ENCODE measurements around the gene PIGT. TPM values are rescaled to one million over a fixed set of nuclear protein-coding genes. Genes with fewer than 3 reads are reported as not detected.

The PIGT gene
- total RNA-seq, 2 donors from 2014 or later, result 104 to 129 TPM

DNA sequence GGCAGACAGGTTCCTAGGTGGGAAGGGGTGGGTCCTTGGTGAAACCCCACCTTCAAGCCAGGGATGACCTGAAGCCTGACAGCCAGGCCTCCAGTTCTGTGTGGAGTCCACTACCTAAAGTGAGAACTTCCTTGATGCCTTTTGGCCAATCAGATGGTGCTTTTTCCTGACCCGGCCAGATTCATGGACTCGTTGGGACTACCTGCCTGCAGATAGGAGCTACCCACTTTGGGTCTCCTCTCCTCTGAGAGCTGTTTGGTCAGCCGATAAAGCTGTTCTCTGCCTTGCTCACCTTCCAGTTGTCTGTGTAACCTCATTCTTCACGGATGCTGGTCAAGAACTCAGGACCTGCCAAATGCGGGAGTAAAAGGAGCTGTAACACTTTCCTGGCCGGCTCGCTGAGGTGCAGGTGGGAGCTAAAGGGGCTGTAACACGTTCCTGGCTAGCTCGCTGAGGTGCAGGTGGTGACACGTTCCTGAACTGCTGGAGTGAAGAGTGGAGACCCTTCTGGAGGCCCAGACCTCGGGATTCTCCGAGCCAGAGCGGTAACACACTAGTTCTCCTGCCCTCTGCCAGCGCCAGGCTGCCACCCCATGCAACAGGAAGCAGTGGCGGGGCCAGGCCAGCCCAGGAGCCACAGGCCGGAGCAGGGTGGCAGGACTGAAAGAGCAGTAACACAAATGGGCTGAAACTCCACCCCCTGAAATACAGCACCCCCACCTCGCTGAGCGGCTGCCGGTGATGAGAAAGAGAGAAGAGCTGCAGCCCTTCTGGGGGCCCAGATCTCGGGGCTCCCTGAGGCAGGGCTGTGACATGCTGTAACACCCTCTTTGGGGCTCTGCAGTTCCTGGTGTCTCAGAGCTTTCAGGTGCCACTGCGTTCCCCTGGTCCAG is 21.5 kb upstream of the PIGT start:
- DNase-seq (no peak), ATAC-seq (no peak)
- intact Hi-C loops (cut with DNase I), result no loop called here

DNA sequence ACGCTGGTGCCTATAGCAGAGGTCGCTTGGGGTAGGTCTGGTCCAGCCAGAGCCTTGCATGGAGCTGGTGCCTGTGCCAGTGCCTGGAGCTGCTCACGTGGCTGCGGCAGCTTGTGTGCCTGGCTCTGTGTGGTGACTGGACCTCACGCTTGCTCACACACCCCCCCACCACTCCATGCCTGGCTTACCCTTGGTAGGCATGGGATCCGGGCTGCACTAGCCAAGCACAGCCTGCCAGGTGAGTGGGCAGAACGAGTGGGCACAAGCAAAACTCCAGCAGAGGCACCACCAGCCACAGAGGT is 20.9 kb upstream of the PIGT start:
- intact Hi-C loops (cut with DNase I), result no loop called here
- no peak for ATAC-seq
- DNase-seq, result no peak

DNA sequence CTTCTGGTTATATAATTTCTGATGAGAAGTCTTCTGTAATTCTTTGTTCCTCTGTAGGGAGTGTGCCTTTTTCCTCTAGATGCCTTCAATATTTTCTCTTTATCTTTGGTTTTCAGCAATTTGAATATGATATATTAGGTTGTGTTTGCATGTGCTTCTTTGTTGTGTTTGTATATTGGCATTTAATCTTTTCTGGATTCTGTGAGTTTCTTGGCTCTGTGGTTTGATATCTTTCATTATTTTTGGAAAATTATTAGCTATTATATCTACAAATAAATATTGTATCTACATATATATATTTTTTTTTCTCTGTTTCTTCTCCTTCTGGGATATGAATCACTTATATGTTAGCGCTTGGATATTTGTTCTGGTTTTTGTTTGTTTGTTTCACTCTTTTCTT is 16.9 kb upstream of the PIGT start:
- ATAC-seq, result no peak

DNA sequence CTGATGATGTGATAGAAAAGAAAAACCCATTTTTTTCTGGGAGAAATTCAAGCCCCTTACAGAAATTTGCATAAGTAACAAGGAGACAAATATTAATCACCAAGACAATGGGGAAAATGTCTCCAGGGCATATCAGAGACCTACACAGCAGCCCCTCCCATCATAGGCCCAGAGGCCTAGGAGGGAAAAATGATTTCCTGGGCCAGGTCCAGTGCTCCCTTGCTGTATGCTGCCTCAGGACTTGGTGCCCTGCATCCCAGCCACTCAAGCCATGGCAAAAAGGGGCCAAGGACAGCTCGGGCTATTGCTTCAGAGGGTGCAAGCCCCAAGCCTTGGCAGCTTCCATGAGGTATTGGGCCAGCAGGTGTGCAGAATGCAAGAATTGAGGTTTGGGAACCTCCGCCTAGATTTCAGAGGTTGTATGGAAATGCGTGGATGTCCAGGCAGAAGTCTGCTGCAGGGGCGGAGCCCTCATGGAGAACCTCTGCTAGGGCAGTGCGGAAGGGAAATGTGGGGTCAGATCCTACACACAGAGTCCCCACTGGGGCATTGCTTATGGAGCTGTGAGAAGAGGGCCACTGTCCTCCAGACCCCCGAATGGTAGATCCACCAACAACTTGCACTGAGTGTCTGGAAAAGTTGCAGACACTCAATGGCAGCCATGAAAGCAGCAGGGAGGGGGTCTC is 15.5 kb upstream of the PIGT start:
- ATAC-seq, result no peak
- intact Hi-C loops (cut with DNase I), result no loop called here
- DNase-seq, result no peak

More for the DNA sequence above, 16.9 kb upstream of the PIGT start:
- intact Hi-C loops (cut with DNase I), result no loop called here
- no peak for DNase-seq

DNA sequence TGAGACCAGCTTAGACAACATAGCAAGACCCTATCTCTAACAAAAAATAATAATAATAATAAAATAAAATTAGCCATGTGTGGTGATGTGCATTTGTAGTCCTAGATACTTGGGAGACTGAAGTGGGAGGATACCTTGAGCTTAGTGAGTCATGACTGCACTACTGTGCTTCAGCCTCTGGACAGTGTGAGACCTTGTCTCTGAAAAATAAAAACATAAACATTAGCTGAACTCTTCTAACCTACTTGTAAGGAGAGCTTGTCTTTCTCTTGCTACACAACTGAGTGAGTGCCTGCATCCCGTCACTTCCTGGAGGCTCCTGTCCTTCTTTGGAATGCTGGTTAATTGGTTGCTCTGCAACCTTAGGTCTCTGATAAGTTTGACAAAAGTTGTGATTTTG is 13.0 kb upstream of the PIGT start:
- ATAC-seq (no peak), DNase-seq (no peak)
- intact Hi-C loops (cut with DNase I), result no loop called here

DNA sequence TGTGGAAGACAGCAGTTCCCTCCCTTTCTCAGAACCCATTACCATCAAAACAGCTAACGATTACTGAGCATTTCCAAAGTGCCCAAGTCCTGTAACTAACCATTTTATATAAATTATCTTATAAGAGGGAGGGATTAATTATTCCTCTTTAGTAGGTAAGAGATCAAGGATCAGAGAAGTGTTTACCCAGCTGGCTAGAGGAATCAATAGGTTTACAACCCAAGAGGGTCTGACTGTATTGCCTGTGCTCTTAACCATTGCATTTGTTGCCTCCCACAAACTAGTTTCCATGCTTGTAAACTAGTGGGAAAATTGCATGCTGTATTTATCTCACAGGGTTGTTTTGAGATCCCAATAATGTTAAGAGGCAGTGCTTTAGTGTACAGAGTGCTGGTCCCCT is 11.5 kb upstream of the PIGT start:
- no peak for DNase-seq
- no peak for ATAC-seq
- intact Hi-C loops (cut with DNase I), result no loop called here

DNA sequence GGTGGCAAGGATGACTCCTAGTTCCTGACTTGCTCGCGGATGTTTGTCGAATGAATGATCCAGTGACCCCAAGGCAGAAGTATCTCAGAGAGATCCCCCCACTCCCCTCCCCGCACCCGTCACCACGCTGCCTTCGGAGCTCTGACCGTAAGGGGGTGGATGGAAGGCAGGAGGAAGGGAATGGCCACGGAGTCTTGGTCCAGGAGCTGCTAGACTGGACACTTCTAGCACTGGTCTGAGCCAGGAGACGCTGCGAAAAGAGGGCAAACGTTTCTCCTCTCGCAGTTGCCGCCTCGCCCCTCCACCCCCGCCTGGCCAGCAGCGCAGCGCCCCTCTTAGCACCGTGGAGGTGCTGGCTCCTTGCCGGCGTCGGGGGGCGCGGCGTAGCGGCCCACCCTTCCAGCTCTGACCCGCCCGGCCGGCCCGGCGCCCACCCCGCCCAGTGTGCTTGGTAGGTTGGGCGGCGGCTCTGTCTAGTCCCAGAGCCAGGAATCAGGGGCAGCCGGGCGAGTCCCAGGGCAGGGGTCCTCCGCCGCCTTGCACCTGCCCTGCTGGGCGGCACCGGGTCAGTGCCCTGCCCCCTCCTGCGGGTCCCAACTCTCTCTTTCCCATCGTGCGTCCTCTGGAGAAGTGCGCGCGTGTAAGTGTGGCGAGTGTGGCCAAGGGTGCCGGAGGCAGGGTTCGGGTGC is 10.2 kb upstream of the PIGT start:
- peak; percentile 18 to 62 for ATAC-seq
- DNase-seq, result peak; percentile 71
- intact Hi-C loops (cut with DNase I), result loop anchor here in 1 of 2 donors (2.0 kb wide), 1 partner anchor 47 kb away; no protein-coding TSS in a partner anchor

DNA sequence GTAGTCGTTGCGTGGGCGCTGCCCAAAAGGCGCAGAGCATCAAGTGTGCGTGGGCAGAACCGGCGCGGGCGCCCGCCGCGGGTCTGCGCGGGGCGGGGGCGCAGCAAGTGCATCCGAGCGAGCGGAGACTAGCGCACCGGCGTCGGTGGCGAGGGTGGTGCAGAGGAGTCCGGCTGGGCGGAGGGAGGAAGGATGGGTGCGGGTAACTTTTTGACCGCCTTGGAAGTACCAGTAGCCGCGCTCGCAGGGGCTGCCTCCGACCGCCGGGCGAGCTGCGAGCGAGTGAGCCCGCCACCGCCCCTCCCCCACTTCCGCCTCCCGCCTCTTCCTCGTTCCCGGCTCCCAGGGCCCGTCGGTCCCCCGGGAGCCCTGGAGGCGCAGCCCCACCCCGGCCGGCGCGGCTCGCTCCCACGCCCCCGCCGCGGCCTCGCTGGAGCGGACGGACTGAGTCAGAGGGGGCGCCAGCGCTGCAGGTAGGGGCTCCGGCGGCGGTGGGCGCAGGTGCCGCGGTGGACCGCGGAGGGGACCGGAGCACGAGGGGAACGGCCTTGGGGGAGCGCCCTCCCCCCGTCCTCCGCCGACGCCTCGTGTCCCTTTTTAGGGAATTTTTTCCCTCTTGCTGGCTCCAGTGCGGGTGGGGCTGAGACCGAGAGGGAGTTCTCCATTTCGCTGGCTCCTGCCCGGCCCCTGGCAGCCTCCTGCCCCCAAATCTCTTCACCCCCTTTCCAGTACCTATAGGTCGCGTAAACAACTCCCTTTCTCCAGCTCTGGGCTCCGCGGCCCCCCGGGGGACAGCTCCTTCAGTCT is 9.5 kb upstream of the PIGT start:
- ATAC-seq, result peak; percentile 74 to 83
- DNase-seq, result peak; percentile 85
- intact Hi-C loops (cut with DNase I), result loop anchor here in 1 of 2 donors (2.0 kb wide), 1 partner anchor 48 kb away; no protein-coding TSS in a partner anchor

DNA sequence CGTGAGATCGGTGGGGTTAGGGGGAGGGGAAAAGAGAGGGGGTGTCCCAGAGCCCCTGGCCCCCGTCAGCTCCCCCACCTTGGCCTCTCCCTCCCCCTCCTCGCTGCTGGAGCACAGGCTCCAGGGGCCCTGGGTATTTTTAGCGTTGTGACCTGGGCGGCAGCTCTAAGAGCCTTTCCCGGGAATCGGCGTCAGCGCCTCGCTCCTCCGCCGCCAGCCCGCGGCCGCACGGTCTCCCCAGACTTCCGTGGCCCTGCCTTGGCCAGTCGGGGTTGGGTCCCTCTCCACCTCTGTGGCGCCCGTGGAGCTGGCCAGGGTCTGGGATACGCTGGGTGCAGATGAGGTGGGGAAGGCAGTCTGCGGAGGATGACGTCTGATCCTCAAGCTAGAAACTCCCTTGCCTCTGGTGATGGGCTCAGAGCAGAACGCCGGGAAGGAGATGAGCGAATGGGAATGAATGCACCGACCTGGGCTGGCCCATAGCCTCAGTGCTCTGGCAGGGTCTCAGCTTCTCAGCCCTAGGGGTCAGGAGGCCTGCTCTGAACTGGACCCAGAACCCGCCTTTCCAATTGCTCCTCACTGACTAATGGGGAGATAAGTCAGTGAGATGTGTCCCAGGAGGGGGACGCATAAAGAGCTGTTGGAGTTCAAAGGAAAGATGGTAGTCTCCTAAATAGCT is 8.7 kb upstream of the PIGT start:
- intact Hi-C loops (cut with DNase I), result loop anchor here in 1 of 2 donors (2.0 kb wide), 1 partner anchor 48 kb away; no protein-coding TSS in a partner anchor
- DNase-seq (peak; percentile 72), ATAC-seq (peak; percentile 52 to 60)

DNA sequence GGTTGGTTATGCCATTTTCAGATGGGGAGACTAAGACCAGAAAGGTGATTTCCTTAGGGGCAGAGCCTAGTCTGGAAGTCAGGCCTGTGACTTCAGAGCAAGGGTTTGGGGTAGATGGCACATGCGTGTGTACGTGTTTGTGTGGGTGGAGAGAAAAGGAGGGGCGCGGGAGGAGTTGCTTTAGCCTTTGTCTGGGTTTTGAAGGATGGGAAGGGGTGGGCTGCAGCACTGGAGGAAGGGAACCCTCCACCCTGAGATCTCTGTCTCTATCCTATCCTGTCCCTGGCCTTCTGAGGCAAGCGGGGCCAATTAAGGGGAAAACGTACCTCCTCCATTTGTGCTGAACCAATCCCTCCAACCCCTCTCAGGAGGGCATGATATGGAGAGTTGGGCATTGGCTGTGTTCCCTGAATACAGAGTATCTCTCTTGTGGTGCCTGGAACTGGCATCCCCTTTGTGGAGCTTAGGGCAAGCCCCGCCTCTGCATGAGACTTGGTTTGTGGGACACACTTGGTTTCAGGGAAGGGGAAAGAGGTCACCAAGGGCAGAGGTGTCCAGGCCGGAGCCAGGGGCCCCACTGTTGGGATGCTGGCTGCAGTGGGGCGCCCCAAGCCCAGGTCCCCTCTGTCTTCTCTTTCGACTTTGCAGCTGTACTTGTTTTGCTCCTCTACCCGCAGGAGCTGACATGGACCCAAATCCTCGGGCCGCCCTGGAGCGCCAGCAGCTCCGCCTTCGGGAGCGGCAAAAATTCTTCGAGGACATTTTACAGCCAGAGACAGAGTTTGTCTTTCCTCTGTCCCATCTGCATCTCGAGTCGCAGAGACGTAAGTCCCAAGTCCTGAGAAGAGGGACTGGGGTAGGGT is 7.9 kb upstream of the PIGT start, which contains the start of gene DBNDD2:
TSS of gene DBNDD2 (plus strand) at position 507 of the 863 bp plus-strand sequence. CDS start at position 686, 179 bp downstream.
- DNase-seq (peak; percentile 54), ATAC-seq (peak; percentile 18 to 48)
- intact Hi-C loops (cut with DNase I), result loop anchor here in 1 of 2 donors (2.0 kb wide), 1 partner anchor 49 kb away; no protein-coding TSS in a partner anchor

DNA sequence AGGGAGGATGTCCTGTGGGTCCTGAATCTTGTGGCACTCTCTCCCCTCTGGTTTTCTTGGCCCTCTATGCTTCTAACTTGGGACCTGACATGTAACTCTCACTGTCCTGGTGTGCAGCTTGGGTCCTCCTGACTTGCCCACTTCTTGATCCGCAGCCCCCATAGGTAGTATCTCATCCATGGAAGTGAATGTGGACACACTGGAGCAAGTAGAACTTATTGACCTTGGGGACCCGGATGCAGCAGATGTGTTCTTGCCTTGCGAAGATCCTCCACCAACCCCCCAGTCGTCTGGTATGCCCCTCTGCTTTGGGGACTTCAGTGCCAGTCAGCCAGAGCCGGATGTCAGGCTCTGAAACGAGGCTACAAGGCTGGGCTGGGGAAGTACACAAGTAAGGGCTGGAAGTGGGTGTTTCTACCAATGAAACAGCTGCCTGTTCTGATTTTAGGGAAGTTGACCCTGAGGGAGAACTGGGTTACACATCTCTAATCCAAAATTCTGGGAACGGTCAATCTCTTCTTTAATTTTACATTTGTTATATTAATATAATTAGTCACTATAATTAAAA is 7.2 kb upstream of the PIGT start:
- DNase-seq (no peak), ATAC-seq (no peak)
- intact Hi-C loops (cut with DNase I), result no loop called here

DNA sequence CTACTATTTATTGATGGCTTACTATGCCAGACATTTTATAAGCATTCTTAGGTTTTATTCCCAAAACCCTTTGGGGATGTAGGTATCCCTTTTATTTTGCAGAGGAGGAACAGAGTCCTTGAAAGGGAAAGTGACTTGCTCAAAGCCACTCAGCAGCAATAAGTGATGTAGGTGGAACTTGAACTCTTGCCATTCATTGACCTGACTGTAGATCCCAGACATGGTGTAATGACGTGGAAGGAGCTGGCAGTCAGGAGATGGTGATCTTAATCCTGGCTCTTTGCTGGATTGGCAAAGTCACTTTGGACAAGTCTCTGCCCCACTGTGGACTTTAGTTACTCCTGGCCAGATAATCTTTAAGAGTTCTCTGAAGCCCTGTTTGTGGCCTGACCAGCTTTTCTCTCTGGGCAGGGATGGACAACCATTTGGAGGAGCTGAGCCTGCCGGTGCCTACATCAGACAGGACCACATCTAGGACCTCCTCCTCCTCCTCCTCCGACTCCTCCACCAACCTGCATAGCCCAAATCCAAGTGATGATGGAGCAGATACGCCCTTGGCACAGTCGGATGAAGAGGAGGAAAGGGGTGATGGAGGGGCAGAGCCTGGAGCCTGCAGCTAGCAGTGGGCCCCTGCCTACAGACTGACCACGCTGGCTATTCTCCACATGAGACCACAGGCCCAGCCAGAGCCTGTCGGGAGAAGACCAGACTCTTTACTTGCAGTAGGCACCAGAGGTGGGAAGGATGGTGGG is 6.2 kb upstream of the PIGT start:
- ATAC-seq (no peak), DNase-seq (no peak)
- intact Hi-C loops (cut with DNase I), result no loop called here

DNA sequence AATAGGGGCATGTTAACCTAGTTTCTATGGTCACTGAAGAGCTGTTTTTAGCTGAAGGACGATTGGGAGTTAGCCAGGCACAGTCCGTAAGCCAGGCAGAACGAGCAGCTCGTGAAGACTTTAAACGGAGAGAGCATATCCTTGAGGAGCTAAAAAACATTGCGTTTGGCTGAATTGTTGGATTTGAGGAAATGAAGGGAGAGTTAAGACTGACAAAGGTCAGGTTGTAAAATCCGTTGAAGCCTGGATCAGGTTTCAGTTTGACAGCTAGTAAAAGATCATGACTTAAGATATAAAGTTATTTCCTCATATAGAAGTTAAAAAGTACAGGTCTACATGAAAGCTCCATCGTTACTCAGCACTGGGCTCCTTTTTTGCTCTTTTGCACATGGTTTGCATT is 5.1 kb upstream of the PIGT start:
- ATAC-seq, result no peak
- intact Hi-C loops (cut with DNase I), result no loop called here
- no peak for DNase-seq

DNA sequence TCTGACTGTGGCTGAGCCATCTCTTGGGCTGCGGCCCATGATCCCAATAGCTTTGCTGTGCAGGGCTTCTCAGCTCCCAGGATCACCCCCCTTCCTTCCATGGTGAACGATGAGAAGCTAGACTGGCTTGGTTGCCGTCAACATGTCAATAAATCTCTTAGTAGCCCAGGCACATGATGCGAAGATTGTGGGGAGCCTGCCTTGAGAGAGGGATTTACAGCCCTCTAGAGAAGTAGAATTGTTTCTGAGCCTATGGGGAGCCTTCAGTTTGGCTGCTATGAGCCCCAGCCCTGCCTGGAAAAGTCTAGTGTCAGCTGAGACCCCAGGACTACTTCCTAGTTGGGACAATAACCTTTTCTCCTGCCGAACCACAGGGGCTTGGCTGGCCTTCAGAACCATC is 3.3 kb upstream of the PIGT start:
- ATAC-seq (no peak), DNase-seq (no peak)
- intact Hi-C loops (cut with DNase I), result no loop called here

DNA sequence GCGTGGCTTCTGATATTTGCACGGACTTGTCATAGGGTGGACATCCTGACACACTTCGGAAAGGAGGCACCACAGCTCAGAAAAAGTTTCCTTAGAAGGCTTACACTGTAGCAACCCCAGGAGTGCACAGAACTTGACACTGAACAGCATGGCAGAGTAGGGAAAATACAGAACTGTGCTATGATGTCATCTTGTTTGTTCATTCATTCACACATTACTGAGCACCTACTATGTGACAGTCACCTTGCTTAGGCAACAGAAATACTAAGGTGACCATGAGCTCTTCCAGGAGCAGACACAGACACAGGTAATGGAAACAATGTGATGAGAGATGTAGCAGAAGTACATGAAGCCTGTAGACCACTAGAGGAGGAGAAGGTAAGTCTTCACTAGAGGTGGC is 2.5 kb upstream of the PIGT start:
- ATAC-seq, result no peak
- no peak for DNase-seq
- intact Hi-C loops (cut with DNase I), result no loop called here

DNA sequence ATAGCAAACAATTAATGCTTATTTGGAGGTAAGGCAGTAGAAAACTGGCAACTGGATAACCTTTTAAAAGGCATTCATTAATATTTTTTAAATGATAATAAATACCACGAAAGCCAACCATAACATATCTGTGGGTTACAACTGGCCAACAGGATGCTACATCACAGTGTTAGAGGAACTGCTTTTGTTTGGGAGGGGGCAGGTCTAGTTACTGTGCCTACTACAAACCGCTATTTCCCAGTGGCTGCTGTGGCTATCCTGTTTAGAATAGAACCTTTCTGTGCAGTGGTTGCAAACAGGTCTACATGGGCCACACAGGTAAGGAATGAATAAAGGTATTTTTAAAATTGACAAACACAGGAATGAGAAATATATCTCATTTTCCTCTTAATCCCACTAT is 976 bp downstream of the PIGT start:
- intact Hi-C loops (cut with DNase I), result no loop called here
- ATAC-seq, result no peak
- no peak for DNase-seq

All from left cardiac atrium (tissue), 4 donors.